ENCODE data around the gene COL5A1.

COL5A1 gene

DNA sequence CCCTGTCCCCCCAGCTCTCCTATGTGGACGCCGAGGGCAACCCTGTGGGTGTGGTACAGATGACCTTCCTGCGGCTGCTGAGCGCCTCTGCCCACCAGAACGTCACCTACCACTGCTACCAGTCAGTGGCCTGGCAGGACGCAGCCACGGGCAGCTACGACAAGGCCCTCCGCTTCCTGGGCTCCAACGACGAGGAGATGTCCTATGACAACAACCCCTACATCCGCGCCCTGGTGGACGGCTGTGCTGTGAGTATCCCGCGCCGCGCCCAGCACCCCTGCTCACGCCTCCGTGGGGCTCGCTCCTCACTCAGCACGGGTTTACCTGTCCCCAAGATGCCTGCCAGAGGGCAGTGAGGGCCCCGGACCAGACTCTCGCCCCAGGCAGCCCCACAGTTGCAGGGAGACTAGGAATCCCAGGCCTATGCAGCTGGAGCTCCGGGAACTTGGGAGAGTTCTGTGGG, 193.4 kb downstream of the COL5A1 start:
- TF ChIP-seq TAF1 (IDR thresholded peaks at IDR 0.05; ENCODE audit: borderline replicate concordance, insufficient read depth, low read length) (no peak), FOXP2 (optimal IDR thresholded peaks at IDR 0.05; ENCODE audit: borderline replicate concordance, extremely low read depth, extremely low read length, insufficient read depth) (no peak), POLR2AphosphoS5 (IDR thresholded peaks at IDR 0.05; ENCODE audit: low read depth, low read length) (no peak), SIN3A (IDR thresholded peaks at IDR 0.05; ENCODE audit: borderline replicate concordance, insufficient read depth, low read length) (no peak)
- TF ChIP-seq, protein P1, sequence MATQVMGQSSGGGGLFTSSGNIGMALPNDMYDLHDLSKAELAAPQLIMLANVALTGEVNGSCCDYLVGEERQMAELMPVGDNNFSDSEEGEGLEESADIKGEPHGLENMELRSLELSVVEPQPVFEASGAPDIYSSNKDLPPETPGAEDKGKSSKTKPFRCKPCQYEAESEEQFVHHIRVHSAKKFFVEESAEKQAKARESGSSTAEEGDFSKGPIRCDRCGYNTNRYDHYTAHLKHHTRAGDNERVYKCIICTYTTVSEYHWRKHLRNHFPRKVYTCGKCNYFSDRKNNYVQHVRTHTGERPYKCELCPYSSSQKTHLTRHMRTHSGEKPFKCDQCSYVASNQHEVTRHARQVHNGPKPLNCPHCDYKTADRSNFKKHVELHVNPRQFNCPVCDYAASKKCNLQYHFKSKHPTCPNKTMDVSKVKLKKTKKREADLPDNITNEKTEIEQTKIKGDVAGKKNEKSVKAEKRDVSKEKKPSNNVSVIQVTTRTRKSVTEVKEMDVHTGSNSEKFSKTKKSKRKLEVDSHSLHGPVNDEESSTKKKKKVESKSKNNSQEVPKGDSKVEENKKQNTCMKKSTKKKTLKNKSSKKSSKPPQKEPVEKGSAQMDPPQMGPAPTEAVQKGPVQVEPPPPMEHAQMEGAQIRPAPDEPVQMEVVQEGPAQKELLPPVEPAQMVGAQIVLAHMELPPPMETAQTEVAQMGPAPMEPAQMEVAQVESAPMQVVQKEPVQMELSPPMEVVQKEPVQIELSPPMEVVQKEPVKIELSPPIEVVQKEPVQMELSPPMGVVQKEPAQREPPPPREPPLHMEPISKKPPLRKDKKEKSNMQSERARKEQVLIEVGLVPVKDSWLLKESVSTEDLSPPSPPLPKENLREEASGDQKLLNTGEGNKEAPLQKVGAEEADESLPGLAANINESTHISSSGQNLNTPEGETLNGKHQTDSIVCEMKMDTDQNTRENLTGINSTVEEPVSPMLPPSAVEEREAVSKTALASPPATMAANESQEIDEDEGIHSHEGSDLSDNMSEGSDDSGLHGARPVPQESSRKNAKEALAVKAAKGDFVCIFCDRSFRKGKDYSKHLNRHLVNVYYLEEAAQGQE (IDR thresholded peaks at IDR 0.05; ENCODE audit: insufficient read depth in 1 of 2, low read depth in 2 of 2, low read length in 2 of 2): no peak

DNA sequence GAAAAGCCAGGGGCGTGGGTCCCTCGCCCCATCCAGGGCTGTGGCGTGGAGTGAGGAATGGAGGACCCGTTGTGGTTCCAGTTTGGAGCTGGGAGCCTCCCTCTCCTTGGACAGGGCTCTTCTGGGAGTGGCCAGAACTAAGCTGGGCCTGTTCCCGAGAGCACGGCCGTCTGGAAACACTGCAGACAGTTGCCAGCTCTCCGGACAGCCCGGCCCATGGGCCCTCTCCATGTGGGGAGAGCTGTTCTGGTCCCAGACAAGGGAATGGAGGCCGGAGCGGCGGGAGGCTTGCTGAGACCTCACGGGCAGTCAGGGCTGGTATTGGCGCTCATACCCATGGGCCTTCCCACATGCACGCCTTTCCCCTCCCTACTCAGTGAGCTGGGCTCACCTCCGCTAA, 193.8 kb downstream of the COL5A1 start:
- TF ChIP-seq TAF1 (IDR thresholded peaks at IDR 0.05; ENCODE audit: borderline replicate concordance, insufficient read depth, low read length) (no peak), POLR2AphosphoS5 (IDR thresholded peaks at IDR 0.05; ENCODE audit: low read depth, low read length) (no peak)
- TF ChIP-seq, protein P1 (IDR thresholded peaks at IDR 0.05; ENCODE audit: insufficient read depth in 1 of 2, low read depth in 2 of 2, low read length in 2 of 2): no peak

DNA sequence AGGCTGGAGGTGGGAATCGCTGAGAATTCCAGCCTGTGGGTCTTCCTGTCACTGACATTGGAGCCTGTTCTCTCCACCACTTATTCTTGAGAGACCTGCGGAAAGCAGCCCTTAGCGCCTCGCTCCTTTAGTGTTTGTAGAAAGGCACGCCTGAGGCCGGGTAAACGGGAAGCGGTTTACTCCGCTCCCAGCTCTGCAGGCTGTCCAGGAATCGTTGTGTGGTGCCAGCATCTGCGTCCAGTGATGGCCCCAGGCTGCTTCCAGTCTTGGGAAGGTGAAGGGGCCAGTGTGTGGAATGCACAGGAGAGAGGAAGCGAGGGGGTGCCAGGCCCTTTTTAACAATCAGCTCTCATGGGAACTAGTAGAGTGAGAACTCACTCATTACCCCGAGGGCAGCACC, 194.4 kb downstream of the COL5A1 start:
- TF ChIP-seq POLR2AphosphoS5 (IDR thresholded peaks at IDR 0.05; ENCODE audit: low read depth, low read length) (no peak), TAF1 (IDR thresholded peaks at IDR 0.05; ENCODE audit: borderline replicate concordance, insufficient read depth, low read length) (no peak)

DNA sequence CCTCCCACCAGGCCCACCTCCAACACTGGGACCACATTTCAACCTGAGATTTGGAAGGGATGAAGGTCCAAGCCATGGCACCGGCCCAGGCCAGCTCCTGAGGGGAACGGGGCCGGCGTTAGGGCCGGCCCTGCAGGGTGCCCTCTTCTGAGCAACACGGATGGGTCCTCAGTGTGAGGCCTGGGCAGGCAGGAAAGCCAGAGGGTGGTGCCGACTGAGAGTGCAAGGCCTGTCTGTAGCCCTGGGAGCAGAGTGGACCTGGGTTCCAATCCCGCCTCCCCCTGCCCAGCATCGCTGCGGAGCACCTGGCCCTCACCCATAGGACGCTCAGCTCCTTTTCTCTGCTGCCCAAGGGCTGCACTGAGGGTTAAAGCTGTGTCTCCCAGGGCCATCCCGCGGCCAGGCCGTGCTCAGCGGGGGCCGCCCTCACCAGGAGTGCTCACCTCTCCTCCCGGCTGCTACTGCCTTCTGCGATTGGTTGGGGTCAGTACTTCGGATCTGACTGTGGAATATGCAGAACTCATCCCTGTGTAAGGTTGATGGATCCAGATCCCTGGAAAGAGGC, 194.9 kb downstream of the COL5A1 start:
- TF ChIP-seq FOXP2 (optimal IDR thresholded peaks at IDR 0.05; ENCODE audit: borderline replicate concordance, extremely low read depth, extremely low read length, insufficient read depth): no peak
- no peak for TF ChIP-seq SIN3A (IDR thresholded peaks at IDR 0.05; ENCODE audit: borderline replicate concordance, insufficient read depth, low read length)
- no peak for TF ChIP-seq POLR2AphosphoS5 (IDR thresholded peaks at IDR 0.05; ENCODE audit: low read depth, low read length)
- TF ChIP-seq, protein P1 (IDR thresholded peaks at IDR 0.05; ENCODE audit: insufficient read depth in 1 of 2, low read depth in 2 of 2, low read length in 2 of 2): no peak
- no peak for TF ChIP-seq TAF1 (IDR thresholded peaks at IDR 0.05; ENCODE audit: borderline replicate concordance, insufficient read depth, low read length)

DNA sequence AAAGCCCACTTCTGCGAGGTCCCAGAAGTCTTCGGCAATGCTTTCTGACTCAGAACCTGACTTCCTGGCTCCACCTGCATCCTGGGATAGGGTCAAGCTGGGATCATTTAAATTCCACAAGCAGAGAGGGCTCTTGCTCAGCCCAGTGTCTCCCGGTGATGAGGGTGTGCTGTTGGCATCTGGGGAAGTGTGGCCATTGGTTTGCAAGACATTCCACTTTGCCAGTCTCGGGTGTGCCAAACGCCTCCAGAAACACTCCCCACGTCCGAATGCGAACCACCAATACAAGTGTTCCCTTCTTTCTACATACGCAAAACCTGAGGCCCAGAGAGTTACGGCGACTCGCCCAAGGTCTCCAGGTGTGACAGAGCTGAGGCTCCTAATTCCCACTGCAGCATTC, 195.9 kb downstream of the COL5A1 start:
- TF ChIP-seq, protein P1 (IDR thresholded peaks at IDR 0.05; ENCODE audit: insufficient read depth in 1 of 2, low read depth in 2 of 2, low read length in 2 of 2): no peak
- TF ChIP-seq POLR2AphosphoS5 (IDR thresholded peaks at IDR 0.05; ENCODE audit: low read depth, low read length): no peak

Data from PFSK-1 (cell line).